Measurements from ENCODE around the gene C2CD2. TPM values are rescaled to one million over a fixed set of nuclear protein-coding genes. Genes with fewer than 3 reads are reported as not detected.

The C2CD2 gene
- total RNA-seq, 6 experiments from 2014 or later, result 7.3 to 11.4 (median 8.3) TPM

GRCh38 chr21:41931041-41931451 lies 22.8 kb downstream of the C2CD2 start:
- peaks cover 0 to 12% (median 5%) of the 10 kb centered on the region in 4 donors for H3K4me1 ChIP-seq
- no peak overlapping the region for H3K27ac ChIP-seq

GRCh38 chr21:41929248-41929647 lies 24.6 kb downstream of the C2CD2 start:
- DNase-seq, result no peak
- no CpG with 5 or more reads among the region's 5 CpGs for WGBS (ENCODE audit: insufficient coverage, low coverage, low lambda C conversion rate, missing lambda C conversion rate)
- no peak overlapping the region for H3K27ac ChIP-seq
- H3K4me3 ChIP-seq, result no peak overlapping the region
- intact Hi-C loops (cut with DNase I), result no loop called here
- H3K36me3 ChIP-seq, result no peaks in the 10 kb centered on the region
- H3K9me3 ChIP-seq, result no peaks in the 10 kb centered on the region
- peaks cover 0 to 29% (median 10%) of the 10 kb centered on the region in 4 donors for H3K4me1 ChIP-seq
- no peaks in the 10 kb centered on the region for H3K27me3 ChIP-seq
- no peak for TF ChIP-seq CTCF (IDR thresholded peaks at IDR 0.05)
- no peak for TF ChIP-seq POLR2A (IDR thresholded peaks at IDR 0.05)
- ATAC-seq, result no peak

More at GRCh38 chr21:41931041-41931451, 22.8 kb downstream of the C2CD2 start:
- intact Hi-C loops (cut with DNase I), result no loop called here
- Histone ChIP-seq H3K36me3 (no peaks in the 10 kb centered on the region), H3K27me3 (no peaks in the 10 kb centered on the region), H3K4me3 (no peak overlapping the region), H3K9me3 (no peaks in the 10 kb centered on the region)
- no peak for TF ChIP-seq POLR2A (IDR thresholded peaks at IDR 0.05)
- ATAC-seq (no peak), DNase-seq (no peak)
- 70% methylated on average over 4 of the region's 8 CpGs for WGBS (ENCODE audit: insufficient coverage, low coverage, low lambda C conversion rate, missing lambda C conversion rate)

GRCh38 chr21:41928621-41929220 lies 25.1 kb downstream of the C2CD2 start:
- no peaks in the 10 kb centered on the region for H3K36me3 ChIP-seq
- no peak overlapping the region for H3K4me3 ChIP-seq
- intact Hi-C loops (cut with DNase I), result no loop called here
- 69% methylated on average over 10 of the region's 10 CpGs for WGBS (ENCODE audit: insufficient coverage, low coverage, low lambda C conversion rate, missing lambda C conversion rate)
- peaks cover 0 to 34% (median 10%) of the 10 kb centered on the region in 4 donors for H3K4me1 ChIP-seq
- TF ChIP-seq CTCF (IDR thresholded peaks at IDR 0.05), result no peak
- TF ChIP-seq POLR2A (IDR thresholded peaks at IDR 0.05), result no peak
- H3K9me3 ChIP-seq, result no peaks in the 10 kb centered on the region
- no peaks in the 10 kb centered on the region for H3K27me3 ChIP-seq
- H3K27ac ChIP-seq, result no peak overlapping the region
- DNase-seq, result no peak
- ATAC-seq, result peak in 2 of 4 donors; percentile 3 to 23

GRCh38 chr21:41927727-41928409 lies 25.9 kb downstream of the C2CD2 start:
- H3K27me3 ChIP-seq, result no peaks in the 10 kb centered on the region
- no peaks in the 10 kb centered on the region for H3K9me3 ChIP-seq
- H3K27ac ChIP-seq, result peak overlapping the region in 1 of 3 donors; percentile 18
- ATAC-seq, result peak in 1 of 4 donors; percentile 20
- DNase-seq, result no peak
- peaks cover 0 to 29% (median 8%) of the 10 kb centered on the region in 4 donors for H3K4me1 ChIP-seq
- WGBS (ENCODE audit: insufficient coverage, low coverage, low lambda C conversion rate, missing lambda C conversion rate), result 89% methylated on average over 15 of the region's 17 CpGs
- no peak for TF ChIP-seq POLR2A (IDR thresholded peaks at IDR 0.05)
- no peak for TF ChIP-seq CTCF (IDR thresholded peaks at IDR 0.05)
- H3K36me3 ChIP-seq, result no peaks in the 10 kb centered on the region
- intact Hi-C loops (cut with DNase I), result no loop called here
- no peak overlapping the region for H3K4me3 ChIP-seq

GRCh38 chr21:41926807-41927171 lies 27.0 kb downstream of the C2CD2 start:
- peaks cover 0 to 25% (median 5%) of the 10 kb centered on the region in 4 donors for H3K4me1 ChIP-seq
- TF ChIP-seq CTCF (IDR thresholded peaks at IDR 0.05), result no peak
- intact Hi-C loops (cut with DNase I), result no loop called here
- no peaks in the 10 kb centered on the region for H3K36me3 ChIP-seq
- ATAC-seq (peak in 2 of 4 donors; percentile 6 to 7), DNase-seq (no peak)
- WGBS (ENCODE audit: insufficient coverage, low coverage, low lambda C conversion rate, missing lambda C conversion rate), result 12% methylated on average over 3 of the region's 3 CpGs
- peak overlapping the region; percentile 20 to 52 (median 46) for H3K4me3 ChIP-seq
- H3K9me3 ChIP-seq, result no peaks in the 10 kb centered on the region
- peak overlapping the region; percentile 81 to 88 (median 87) for H3K27ac ChIP-seq
- no peaks in the 10 kb centered on the region for H3K27me3 ChIP-seq

Data from right lobe of liver (tissue), 6 donors.